Ramos (cell line): ENCODE results near the gene PRDM15.

ENCODE experiments used
- in situ Hi-C: fragments of 300-500 bp; cut with MboI; formaldehyde crosslinking; loops from one replicate; pipeline ENCODE4 v1.14.3; 2022; ENCODE audit warnings: low sequenced_read_pairs; ENCODE audit not compliant: unreplicated experiment

The PRDM15 gene

GRCh38 chr21:41913230-41913629 is 34.1 kb upstream of the PRDM15 start:
- in situ Hi-C loops = loop anchor here (25.0 kb wide), 1 partner anchor 301 kb away; no protein-coding TSS in a partner anchor

GRCh38 chr21:41908829-41909228 is 29.7 kb upstream of the PRDM15 start:
- in situ Hi-C loops = loop anchor here (25.0 kb wide), 1 partner anchor 297 kb away; no protein-coding TSS in a partner anchor

DNA sequence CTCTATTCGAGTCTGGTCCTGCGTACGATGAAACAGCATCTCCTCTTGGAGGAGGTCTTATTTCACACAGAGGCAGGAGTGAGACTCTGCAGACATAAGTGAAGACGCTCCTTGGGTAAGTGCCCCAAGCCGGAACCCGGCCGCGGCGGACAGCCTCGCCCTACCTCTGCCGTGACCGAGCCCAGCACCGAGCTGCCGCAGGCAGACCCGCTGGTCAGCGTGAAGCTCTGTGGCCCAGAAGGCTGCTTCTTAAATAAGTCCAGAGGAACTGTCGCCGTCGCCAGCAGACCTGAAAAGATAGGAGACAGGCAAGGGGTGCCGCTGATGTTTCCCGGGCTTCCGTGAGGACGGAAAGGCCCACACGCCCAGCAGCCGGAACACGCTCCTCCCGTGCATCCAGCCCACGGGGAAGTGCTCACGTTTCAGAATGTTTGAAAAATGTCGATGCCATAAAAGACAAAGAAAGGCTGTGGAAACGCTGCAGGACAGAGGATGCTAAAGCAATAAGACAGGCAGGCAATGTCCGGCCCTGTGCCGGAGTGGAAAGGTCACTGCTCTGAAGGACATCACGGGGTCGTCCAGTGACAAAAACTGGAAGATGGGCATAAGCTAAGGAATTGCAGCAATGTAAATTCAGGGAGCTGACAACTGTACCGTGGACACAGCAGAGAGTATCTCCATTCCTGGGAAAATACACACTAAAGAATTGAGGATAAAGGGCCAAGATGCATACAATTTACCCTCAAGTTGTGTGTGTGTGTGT is 28.5 kb upstream of the PRDM15 start:
- in situ Hi-C loops = loop anchor here (25.0 kb wide), 1 partner anchor 295 kb away; no protein-coding TSS in a partner anchor

- in situ Hi-C loops = loop anchor here (25.0 kb wide), 1 partner anchor 294 kb away; no protein-coding TSS in a partner anchor
Measured at GRCh38 chr21:41906770-41907169, 27.6 kb upstream of the PRDM15 start.

DNA sequence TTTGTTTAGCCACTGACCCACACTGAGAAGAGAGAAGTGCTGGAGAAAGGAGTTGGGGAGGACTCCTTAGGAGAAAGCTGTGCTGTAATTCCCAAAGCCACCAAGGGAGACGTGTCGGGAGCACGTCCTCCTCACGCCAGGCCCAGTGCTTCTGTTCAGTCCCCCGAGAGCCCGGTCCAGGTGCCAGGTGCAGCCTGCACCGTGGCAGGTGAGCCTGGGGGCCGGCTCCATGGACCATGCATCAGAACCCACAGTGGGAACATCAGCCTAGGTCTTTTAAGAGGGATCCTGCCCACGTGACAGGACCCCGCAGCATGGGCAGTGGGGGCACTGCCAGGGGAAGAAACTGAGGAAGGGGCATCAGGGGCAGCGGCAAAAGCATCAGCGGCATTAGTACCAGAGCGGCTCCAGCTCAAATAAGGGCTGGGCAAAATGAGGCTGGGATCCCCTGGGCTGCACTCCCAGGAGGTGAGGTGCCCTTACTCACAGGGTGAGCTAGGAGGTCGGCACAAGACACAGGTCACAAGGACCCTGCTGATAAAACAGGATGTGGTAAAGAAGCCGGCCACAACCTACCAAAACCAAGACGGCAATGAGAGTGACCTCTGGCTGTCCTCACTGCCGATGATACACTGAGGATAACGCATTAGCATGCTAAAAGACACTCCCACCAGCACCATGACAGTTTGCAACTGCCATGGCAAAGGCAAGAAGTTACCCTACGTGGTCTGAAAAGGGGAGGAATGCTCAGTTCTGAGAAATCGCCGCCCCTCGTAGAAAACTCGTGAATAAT is 24.6 kb upstream of the PRDM15 start:
- in situ Hi-C loops = loop anchor here (25.0 kb wide), 1 partner anchor 291 kb away; no protein-coding TSS in a partner anchor

DNA sequence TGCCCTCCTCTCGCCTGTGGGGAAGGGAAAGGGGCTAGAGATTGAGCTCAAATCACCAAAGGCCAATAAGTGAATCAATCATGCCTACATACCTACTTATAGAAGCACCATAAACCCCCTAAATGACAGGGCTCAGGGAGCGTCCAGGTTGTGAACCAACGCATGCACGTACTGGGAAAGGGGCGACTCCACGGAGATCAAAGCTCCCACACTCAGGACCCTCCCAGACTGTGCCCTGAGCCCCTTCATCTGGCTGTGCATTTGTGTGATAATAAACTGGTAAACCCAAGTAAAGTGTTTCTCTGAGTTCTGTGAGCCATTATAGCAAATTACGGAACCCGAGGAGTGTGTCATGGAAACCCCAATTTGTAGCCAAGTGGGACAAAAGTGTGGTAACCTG is 23.8 kb upstream of the PRDM15 start:
- in situ Hi-C loops = loop anchor here (25.0 kb wide), 1 partner anchor 291 kb away; no protein-coding TSS in a partner anchor

DNA sequence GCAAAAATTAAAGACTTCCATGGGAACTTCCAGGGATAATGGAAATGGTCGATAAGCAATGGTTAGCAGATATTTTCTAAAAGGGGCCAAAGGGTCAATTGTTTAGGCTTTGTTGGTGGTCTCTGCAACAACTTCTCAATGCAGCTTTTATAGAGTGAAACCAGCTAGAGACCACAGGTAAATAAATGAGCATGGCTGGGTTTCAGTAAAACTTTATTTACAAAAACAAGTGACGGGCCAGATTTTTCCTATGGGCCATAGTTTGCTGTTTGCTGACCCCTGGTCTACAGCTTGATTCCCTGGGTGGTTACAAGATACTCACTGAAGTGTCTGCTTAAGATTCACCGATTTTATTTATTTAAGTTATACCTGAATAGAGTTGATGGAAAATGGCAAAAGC is 22.6 kb upstream of the PRDM15 start:
- in situ Hi-C loops = loop anchor here (25.0 kb wide), 1 partner anchor 289 kb away; no protein-coding TSS in a partner anchor

DNA sequence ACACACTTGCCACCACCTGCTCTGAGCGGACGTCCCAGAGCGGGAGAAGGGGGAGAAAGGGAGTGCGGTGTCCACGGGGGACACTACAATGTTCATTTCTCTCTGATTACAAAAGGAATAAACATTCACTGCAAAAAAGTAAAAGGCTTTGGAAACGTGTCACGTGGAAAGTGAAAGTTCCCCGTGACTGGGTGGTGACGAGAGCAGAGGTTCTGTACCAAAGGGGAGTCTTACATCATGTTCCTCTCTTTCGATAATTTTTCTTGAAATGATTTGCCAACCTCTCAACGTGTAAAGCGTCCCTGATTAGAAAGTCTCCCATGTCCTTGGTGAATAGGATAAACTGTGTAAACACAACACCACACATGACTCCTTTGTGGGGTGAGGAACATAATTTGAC is 22.0 kb upstream of the PRDM15 start:
- in situ Hi-C loops = loop anchor here (25.0 kb wide), 1 partner anchor 289 kb away; no protein-coding TSS in a partner anchor

- in situ Hi-C loops = loop anchor here (25.0 kb wide), 1 partner anchor 288 kb away; no protein-coding TSS in a partner anchor
Measured at GRCh38 chr21:41900401-41900800, 21.3 kb upstream of the PRDM15 start.

- in situ Hi-C loops = loop anchor here (25.0 kb wide), 1 partner anchor 287 kb away; no protein-coding TSS in a partner anchor
Measured at GRCh38 chr21:41899426-41900202, 20.5 kb upstream of the PRDM15 start.

GRCh38 chr21:41898998-41899397 is 19.9 kb upstream of the PRDM15 start:
- in situ Hi-C loops = no loop called here

GRCh38 chr21:41897700-41898099 is 18.6 kb upstream of the PRDM15 start:
- in situ Hi-C loops = no loop called here

GRCh38 chr21:41897047-41897669 is 18.0 kb upstream of the PRDM15 start:
- in situ Hi-C loops = no loop called here

- in situ Hi-C loops = no loop called here
Measured at GRCh38 chr21:41895643-41896493, 16.7 kb upstream of the PRDM15 start.

DNA sequence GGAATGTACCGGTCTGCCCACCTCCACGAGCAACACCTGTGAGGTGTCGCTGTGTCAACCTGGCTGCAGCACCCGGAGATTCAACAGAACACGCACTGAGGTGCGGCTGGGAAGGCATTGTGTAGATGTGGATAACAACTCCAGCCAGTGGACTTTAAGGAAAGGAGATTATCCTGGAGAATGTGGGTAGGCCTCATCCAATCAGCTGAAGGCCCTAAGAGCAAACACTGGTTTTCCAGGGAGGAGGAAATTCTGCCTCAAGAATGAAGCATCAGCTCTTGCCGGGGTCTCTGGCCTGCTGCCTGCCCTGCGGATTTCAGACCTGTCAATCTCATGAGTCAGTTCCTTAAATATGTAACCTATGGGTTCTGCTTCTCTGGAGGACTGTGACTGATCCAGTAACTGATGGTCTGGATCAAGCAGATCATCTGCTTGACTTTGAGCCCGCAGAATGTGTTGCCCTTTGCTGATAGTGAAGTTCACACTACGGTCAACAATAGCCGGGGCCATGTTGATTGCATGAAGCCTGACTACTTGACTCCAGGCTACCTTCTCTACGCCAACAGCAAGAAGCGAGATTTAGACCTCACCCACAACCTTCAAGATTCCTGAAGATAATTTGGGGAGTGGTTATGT is 15.9 kb upstream of the PRDM15 start:
- in situ Hi-C loops = no loop called here

DNA sequence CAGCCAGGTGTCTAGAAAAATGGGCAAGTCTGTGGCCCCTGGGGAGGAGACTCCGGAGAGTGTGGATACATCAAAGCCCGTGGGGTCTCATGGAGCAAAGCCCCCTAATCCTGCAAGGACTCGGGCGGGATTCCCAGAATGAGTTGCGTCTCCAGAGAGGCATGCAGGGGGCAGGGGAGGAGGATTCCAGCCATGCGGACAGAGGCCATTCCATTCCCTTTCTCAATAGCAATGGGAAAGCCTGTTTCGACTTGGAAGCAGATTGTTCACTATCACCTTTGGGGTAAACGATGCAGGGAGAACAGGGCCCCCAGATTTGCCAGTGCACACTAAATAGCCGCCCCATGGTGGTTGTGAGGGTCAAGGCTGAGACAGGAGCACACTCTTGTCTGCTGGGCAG is 15.4 kb upstream of the PRDM15 start:
- in situ Hi-C loops = no loop called here

DNA sequence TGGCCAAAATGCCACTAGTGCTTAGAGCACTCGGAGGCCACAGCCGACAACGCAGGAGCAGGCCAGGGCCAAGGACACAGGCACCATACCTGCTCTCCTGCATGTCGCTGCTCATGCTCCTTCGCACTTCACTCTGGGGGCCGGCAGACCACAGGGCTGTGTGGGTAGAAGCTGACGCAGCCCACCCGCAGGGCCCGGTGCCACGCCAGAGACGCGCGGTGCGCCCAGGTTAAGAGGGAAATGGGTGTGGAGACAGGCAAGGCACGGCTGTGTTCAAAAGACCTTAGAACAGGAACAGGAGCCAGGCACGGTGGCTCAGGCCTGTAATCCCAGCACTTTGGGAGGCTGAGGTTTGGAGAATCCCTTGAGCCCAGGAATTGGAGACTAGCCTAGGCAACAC is 13.6 kb upstream of the PRDM15 start:
- in situ Hi-C loops = no loop called here

GRCh38 chr21:41891132-41891531 is 12.0 kb upstream of the PRDM15 start:
- in situ Hi-C loops = no loop called here
